IMR-90 (cell line): ENCODE results near the gene YTHDC2. TPM values are rescaled to one million over a fixed set of nuclear protein-coding genes. Genes with fewer than 3 reads are reported as not detected.

ENCODE experiments used
- ATAC-seq: fragments of 200-7000 bp; cut with Tn5 transposase; 2 replicates; pipeline ENCODE4 v1.9.1; 2020; ENCODE audit warnings: low read depth, mild to moderate bottlenecking, moderate library complexity
- BruUV-seq: library from RNA; stranded (reverse); fragments of 400-500 nt; replicated peaks from 2 replicates; lab custom pipeline; 2021; lab: Mats Ljungman, UMichigan
- CTCF ChIA-PET: fragments of 300-600 bp; formaldehyde crosslinking; extraction: SDS; loops from one replicate; lab custom pipeline; 2021; ENCODE audit warnings: antibody characterized with exemption; lab: Yijun Ruan, JAX
- POLR2A ChIA-PET: fragments of 300-600 bp; sonication (Branson Sonifier 250); formaldehyde crosslinking; loops from one replicate; lab custom pipeline; 2022; ENCODE audit warnings: antibody characterized with exemption; ENCODE audit not compliant: unreplicated experiment; lab: Charles Lee
- DNase-seq: peaks from one replicate; pipeline ENCODE4 v3.0.0; 2013
- H2AFZ ChIP-seq: replicated peaks from 2 replicates; pipeline ENCODE3; 2013; ENCODE audit warnings: low read length, mild to moderate bottlenecking; ENCODE audit not compliant: poor library complexity
- H2AK5ac ChIP-seq: 2 replicates; pipeline ENCODE4 v1.6.1; 2013; ENCODE audit warnings: low read depth, low read length, inconsistent platforms
- H2AK9ac ChIP-seq: replicated peaks from 2 replicates; pipeline ENCODE3; 2013; ENCODE audit warnings: mild to moderate bottlenecking, low read depth, low read length, moderate library complexity; ENCODE audit not compliant: poor library complexity
- H2BK120ac ChIP-seq: 2 replicates; pipeline ENCODE4 v1.6.1; 2013; ENCODE audit warnings: low read depth, low read length, inconsistent platforms
- H2BK15ac ChIP-seq: 3 replicates; pipeline ENCODE4 v1.6.1; 2013; ENCODE audit warnings: low read depth, low read length, inconsistent platforms
- H2BK20ac ChIP-seq: 2 replicates; pipeline ENCODE4 v1.6.1; 2013; ENCODE audit warnings: low read depth, mild to moderate bottlenecking, inconsistent platforms, low read length, moderate library complexity
- H2BK5ac ChIP-seq: 2 replicates; pipeline ENCODE4 v1.6.1; 2013; ENCODE audit warnings: mild to moderate bottlenecking, low read depth, low read length, inconsistent platforms; ENCODE audit not compliant: poor library complexity, severe bottlenecking
- H3K14ac ChIP-seq: replicated peaks from 2 replicates; pipeline ENCODE4 v1.6.1; 2013; ENCODE audit warnings: low read depth, low read length, inconsistent platforms
- H3K18ac ChIP-seq: 2 replicates; pipeline ENCODE4 v1.6.1; 2013; ENCODE audit warnings: low read depth, low read length, control low read depth
- H3K23ac ChIP-seq: 2 replicates; pipeline ENCODE4 v1.6.1; 2013; ENCODE audit warnings: low read depth, low read length, inconsistent platforms
- H3K27ac ChIP-seq: 2 replicates; pipeline ENCODE4 v1.5.1; 2013; ENCODE audit warnings: mild to moderate bottlenecking, control low read depth, low read length; ENCODE audit not compliant: insufficient read depth
- H3K27me3 ChIP-seq: 2 replicates; pipeline ENCODE4 v1.6.1; 2013; ENCODE audit warnings: low read length; ENCODE audit not compliant: control insufficient read depth, insufficient read depth
- H3K36me3 ChIP-seq: 2 replicates; pipeline ENCODE4 v1.6.1; 2013; ENCODE audit warnings: low read length, mixed read lengths; ENCODE audit not compliant: control insufficient read depth, insufficient read depth
- H3K4ac ChIP-seq: 2 replicates; pipeline ENCODE4 v1.6.1; 2013; ENCODE audit warnings: low read depth, low read length, inconsistent platforms
- H3K4me1 ChIP-seq: 2 replicates; pipeline ENCODE4 v1.6.1; 2013; ENCODE audit warnings: low read length, mixed read lengths; ENCODE audit not compliant: control insufficient read depth, insufficient read depth
- H3K4me2 ChIP-seq: 2 replicates; pipeline ENCODE4 v1.6.1; 2013; ENCODE audit warnings: low read depth, mild to moderate bottlenecking, control low read depth, low read length, moderate library complexity
- H3K4me3 ChIP-seq: 2 replicates; pipeline ENCODE4 v1.5.1; 2013; ENCODE audit warnings: low read depth, mild to moderate bottlenecking, control low read depth, low read length, moderate library complexity; ENCODE audit not compliant: insufficient read depth
- H3K56ac ChIP-seq: 2 replicates; pipeline ENCODE4 v1.6.1; 2013; ENCODE audit warnings: low read length, inconsistent platforms; ENCODE audit not compliant: insufficient read depth; ENCODE audit errors: extremely low read depth
- H3K79me1 ChIP-seq, 2 experiments: 2 replicates each; pipeline ENCODE4 v1.6.1; 2013; ENCODE audit warnings: low read length in 2 of 2, inconsistent platforms in 1 of 2, low read depth in 1 of 2
- H3K9ac ChIP-seq: 2 replicates; pipeline ENCODE4 v1.6.1; 2013; ENCODE audit warnings: low read depth, low read length, control low read depth
- H3K9me1 ChIP-seq: 2 replicates; pipeline ENCODE4 v1.6.1; 2013; ENCODE audit warnings: low read length, inconsistent platforms; ENCODE audit not compliant: insufficient read depth
- H3K9me3 ChIP-seq: 2 replicates; pipeline ENCODE4 v1.6.1; 2013; ENCODE audit warnings: low read length; ENCODE audit not compliant: control insufficient read depth, insufficient read depth
- H4K20me1 ChIP-seq: 2 replicates; pipeline ENCODE4 v1.6.1; 2013; ENCODE audit warnings: low read length, inconsistent platforms; ENCODE audit not compliant: insufficient read depth
- H4K5ac ChIP-seq: 2 replicates; pipeline ENCODE4 v1.6.1; 2013; ENCODE audit warnings: mild to moderate bottlenecking, low read depth, low read length, control low read depth
- H4K8ac ChIP-seq, 2 experiments: 2 replicates each; pipeline ENCODE4 v1.6.1; 2013; ENCODE audit warnings: low read depth in 2 of 2, low read length in 2 of 2, control low read depth in 1 of 2, inconsistent platforms in 1 of 2
- H4K91ac ChIP-seq: 2 replicates; pipeline ENCODE4 v1.6.1; 2013; ENCODE audit warnings: low read depth, low read length, inconsistent platforms; ENCODE audit not compliant: insufficient read depth
- BHLHE40 ChIP-seq: fragments of 150-350 bp; IDR thresholded peaks from 2 replicates; pipeline ENCODE4 v1.6.1; 2016; ENCODE audit warnings: mild to moderate bottlenecking, low read depth, low read length
- CEBPB ChIP-seq: IDR thresholded peaks from 2 replicates; pipeline ENCODE4 v1.6.1; 2012; ENCODE audit warnings: low read depth, low read length, improper control_type of control experiment
- CHD1 ChIP-seq: IDR thresholded peaks from 2 replicates; pipeline ENCODE4 v1.6.1; 2012; ENCODE audit warnings: low read depth, low read length, improper control_type of control experiment
- NFE2L2 ChIP-seq: fragments of 150-350 bp; IDR thresholded peaks from 2 replicates; pipeline ENCODE4 v1.6.1; 2016; ENCODE audit warnings: low read depth, mild to moderate bottlenecking, low read length
- RCOR1 ChIP-seq: IDR thresholded peaks from 2 replicates; pipeline ENCODE4 v1.6.1; 2012; ENCODE audit warnings: mild to moderate bottlenecking, low read length, improper control_type of control experiment; ENCODE audit not compliant: insufficient replicate concordance
- RFX5 ChIP-seq: IDR thresholded peaks from 2 replicates; pipeline ENCODE4 v1.8.0; 2012; ENCODE audit warnings: low read depth, mild to moderate bottlenecking, low read length, moderate library complexity
- WGBS, 2 experiments: methylation state at CpG; one replicate each; pipeline versions ENCODE4 v1.1.5 to v1.1.7; 2013; ENCODE audit warnings: missing lambda C conversion rate in 2 of 2; ENCODE audit not compliant: insufficient read length in 1 of 2; ENCODE audit errors: extremely low coverage in 2 of 2; 5-methylcytosine and 5-hydroxymethylcytosine counted together
- dilution Hi-C: fragments of 300-500 bp; cut with HindIII; formaldehyde crosslinking; loops from one replicate; pipeline ENCODE4 v1.14.3; 2018; ENCODE audit warnings: low sequenced_read_pairs; ENCODE audit not compliant: unreplicated experiment
- in situ Hi-C: fragments of 300-500 bp; cut with MboI; formaldehyde crosslinking; loops from 3 replicates; pipeline ENCODE4 v1.14.3; 2019; ENCODE audit warnings: low sequenced_read_pairs, inconsistent platforms, mixed read lengths
- intact Hi-C: fragments of 100-400 bp; cut with micrococcal nuclease; formaldehyde crosslinking; loops from 2 replicates; pipeline ENCODE4 v1.10.0; 2022
- polyA plus RNA-seq, 3 experiments: library from polyadenylated mRNA; depleted of rRNA; stranded (reverse); fragments of >200 nt; gene quantifications; 2 replicates each; pipeline ENCODE4 v1.2.3, GENCODE V29; 2012; ENCODE audit warnings: low replicate concordance in 1 of 3
- total RNA-seq: library from RNA; depleted of rRNA; stranded (reverse); fragments of >200 nt; gene quantifications from 2 replicates; pipeline ENCODE4 v1.2.3, GENCODE V29; 2012
- TF ChIP-seq, protein P1 (sequence below): conservative IDR thresholded peaks from 2 replicates; pipeline ENCODE4 v1.5.1; 2012; ENCODE audit warnings: mild to moderate bottlenecking, low read depth, low read length, improper control_type of control experiment
- TF ChIP-seq, protein P2 (sequence below): fragments of 150-350 bp; IDR thresholded peaks from 2 replicates; pipeline ENCODE4 v1.6.1; 2017; ENCODE audit warnings: mild to moderate bottlenecking, antibody characterized with exemption, low read length, low read depth

Gene YTHDC2
- total and polyA plus RNA-seq, 2 of the 4 experiments (the other 2 are of a cell fraction) = 6.5 to 13.4 TPM

DNA sequence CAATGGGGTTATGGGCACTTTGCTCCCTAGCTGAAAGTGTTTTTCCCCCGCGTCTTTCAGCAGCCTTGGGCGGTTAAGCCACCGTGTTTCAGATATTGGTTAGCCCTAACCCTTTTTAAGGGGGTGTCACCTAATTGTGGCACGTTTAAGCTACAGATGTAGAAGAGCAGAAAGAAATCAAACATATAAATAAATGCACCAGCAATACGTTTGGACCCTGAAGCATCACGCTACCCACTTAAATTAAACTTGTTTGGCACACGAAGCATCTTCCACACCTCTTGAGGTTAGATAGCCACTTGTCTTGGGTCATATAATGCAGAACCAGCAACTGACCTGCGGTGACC, 768 bp downstream of the YTHDC2 start:
- Histone ChIP-seq H3K9ac (peak overlapping the region; percentile 81), H3K4me3 (peak overlapping the region; percentile 60), H3K9me1 (no peaks in the 10 kb centered on the region), H3K18ac (no peak overlapping the region), H3K79me1 (peaks cover 9 to 35% of the 10 kb centered on the region in 2 experiments), H3K56ac (0 out of 2 replicates have a peak overlapping the region, but pooled peaks have one; percentile 13), H2BK5ac (peak overlapping the region; percentile 63), H4K20me1 (no peaks in the 10 kb centered on the region; the same call in 1 of the 2 replicates), H3K27me3 (no peaks in the 10 kb centered on the region), H4K91ac (0 out of 2 replicates have a peak overlapping the region, but pooled peaks have one; percentile 62), H3K4ac (peak overlapping the region; percentile 81), H2BK20ac (no peak overlapping the region), H2AFZ (peak overlapping the region; percentile 99), H3K9me3 (no peaks in the 10 kb centered on the region), H4K5ac (peak overlapping the region; percentile 6; the same call in 1 of the 2 replicates), H4K8ac (peak overlapping the region; percentile 32 to 64; a peak in 3 of 4 replicates), H3K14ac (peak overlapping the region; percentile 77), H3K4me2 (peak overlapping the region; percentile 97), H3K23ac (peak overlapping the region; percentile 82), H3K36me3 (peaks cover 3% of the 10 kb centered on the region; the same call in 1 of the 2 replicates), H2AK9ac (peak overlapping the region; percentile 53), H2BK15ac (no peak overlapping the region), H2AK5ac (peak overlapping the region; percentile 67; the same call in 1 of the 2 replicates), H2BK120ac (peak overlapping the region; percentile 35; the same call in 1 of the 2 replicates), H3K4me1 (peaks cover 2% of the 10 kb centered on the region), H3K27ac (peak overlapping the region; percentile 79)
- no peak for TF ChIP-seq RFX5
- no peak for TF ChIP-seq NFE2L2
- TF ChIP-seq BHLHE40 = no peak
- TF ChIP-seq, protein P1, sequence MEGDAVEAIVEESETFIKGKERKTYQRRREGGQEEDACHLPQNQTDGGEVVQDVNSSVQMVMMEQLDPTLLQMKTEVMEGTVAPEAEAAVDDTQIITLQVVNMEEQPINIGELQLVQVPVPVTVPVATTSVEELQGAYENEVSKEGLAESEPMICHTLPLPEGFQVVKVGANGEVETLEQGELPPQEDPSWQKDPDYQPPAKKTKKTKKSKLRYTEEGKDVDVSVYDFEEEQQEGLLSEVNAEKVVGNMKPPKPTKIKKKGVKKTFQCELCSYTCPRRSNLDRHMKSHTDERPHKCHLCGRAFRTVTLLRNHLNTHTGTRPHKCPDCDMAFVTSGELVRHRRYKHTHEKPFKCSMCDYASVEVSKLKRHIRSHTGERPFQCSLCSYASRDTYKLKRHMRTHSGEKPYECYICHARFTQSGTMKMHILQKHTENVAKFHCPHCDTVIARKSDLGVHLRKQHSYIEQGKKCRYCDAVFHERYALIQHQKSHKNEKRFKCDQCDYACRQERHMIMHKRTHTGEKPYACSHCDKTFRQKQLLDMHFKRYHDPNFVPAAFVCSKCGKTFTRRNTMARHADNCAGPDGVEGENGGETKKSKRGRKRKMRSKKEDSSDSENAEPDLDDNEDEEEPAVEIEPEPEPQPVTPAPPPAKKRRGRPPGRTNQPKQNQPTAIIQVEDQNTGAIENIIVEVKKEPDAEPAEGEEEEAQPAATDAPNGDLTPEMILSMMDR = no peak
- TF ChIP-seq, protein P2, sequence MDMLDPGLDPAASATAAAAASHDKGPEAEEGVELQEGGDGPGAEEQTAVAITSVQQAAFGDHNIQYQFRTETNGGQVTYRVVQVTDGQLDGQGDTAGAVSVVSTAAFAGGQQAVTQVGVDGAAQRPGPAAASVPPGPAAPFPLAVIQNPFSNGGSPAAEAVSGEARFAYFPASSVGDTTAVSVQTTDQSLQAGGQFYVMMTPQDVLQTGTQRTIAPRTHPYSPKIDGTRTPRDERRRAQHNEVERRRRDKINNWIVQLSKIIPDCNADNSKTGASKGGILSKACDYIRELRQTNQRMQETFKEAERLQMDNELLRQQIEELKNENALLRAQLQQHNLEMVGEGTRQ = no peak
- no peak for TF ChIP-seq CEBPB
- no peak for TF ChIP-seq RCOR1
- no peak for TF ChIP-seq CHD1
- dilution Hi-C loops = no loop called here
- CTCF ChIA-PET = interaction anchor here (4.2 kb wide), 1 partner anchor 518 kb away, joined by 23 read pairs; no protein-coding TSS in a partner anchor
- DNase-seq (no peak), ATAC-seq (no peak)
- WGBS, 2 experiments = no CpG with 5 or more reads among the region's 9 CpGs
- no TSS peak for BruUV-seq
- intact Hi-C loops = loop anchor here (5.0 to 10.0 kb wide), 2 partner anchors 309 to 367 kb away; no protein-coding TSS in a partner anchor
- POLR2A ChIA-PET = no interaction called here
- in situ Hi-C loops = no loop called here
